EL (cell line): Measurements from ENCODE around the gene SELENON.
A peak's percentile ranks its signal among the peaks of the same experiment; 100 is the strongest.

ENCODE experiments used
- DNase-seq: peaks from one replicate; pipeline ENCODE4 v3.0.0-alpha.2; 2016

SELENON gene

DNA sequence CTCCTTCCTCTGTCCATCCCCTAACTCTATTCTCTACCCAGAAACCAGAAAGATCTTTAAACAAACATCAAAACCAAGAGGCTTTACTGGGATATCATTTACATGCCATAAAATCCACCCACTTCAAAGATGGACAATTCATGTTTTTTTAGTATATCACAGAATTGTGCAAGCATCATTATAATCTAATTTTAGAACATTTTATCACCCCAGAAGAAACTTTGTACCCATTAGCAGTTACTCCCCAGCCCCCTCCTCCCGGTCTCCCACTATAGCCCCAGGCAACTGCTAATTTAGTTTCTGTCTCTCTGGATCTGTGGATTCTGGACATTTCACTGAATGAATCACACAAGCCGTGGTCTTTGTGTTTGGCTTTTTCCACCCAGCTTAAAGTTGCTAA is 4.8 kb upstream of the SELENON start:
- peak; percentile 35 for DNase-seq

- no peak for DNase-seq
Observed at GRCh38 chr1:25795946-25796810, 3.8 kb upstream of the SELENON start.

GRCh38 chr1:25796811-25797458 is 3.1 kb upstream of the SELENON start:
- peak; percentile 78 for DNase-seq

DNA sequence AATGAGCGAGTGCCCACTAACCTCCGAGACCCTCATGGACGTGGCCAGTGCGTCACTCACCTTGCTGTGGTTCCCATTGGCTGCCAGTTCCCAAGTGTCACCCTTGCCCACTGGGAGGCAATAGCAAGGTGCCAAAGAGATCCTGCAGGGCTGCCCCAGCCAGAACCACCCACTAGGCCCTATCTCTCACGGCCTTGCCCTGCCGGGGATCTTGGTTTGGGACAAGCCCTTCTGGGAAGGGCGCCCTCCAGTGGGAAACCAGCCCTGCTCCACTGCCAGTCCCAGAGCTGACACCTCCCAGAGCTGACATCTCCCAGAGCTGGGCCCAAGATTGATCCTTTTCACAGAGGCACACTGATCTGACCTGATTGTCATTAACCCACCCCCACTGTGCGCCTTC is 2.1 kb upstream of the SELENON start:
- DNase-seq, result peak; percentile 42

DNA sequence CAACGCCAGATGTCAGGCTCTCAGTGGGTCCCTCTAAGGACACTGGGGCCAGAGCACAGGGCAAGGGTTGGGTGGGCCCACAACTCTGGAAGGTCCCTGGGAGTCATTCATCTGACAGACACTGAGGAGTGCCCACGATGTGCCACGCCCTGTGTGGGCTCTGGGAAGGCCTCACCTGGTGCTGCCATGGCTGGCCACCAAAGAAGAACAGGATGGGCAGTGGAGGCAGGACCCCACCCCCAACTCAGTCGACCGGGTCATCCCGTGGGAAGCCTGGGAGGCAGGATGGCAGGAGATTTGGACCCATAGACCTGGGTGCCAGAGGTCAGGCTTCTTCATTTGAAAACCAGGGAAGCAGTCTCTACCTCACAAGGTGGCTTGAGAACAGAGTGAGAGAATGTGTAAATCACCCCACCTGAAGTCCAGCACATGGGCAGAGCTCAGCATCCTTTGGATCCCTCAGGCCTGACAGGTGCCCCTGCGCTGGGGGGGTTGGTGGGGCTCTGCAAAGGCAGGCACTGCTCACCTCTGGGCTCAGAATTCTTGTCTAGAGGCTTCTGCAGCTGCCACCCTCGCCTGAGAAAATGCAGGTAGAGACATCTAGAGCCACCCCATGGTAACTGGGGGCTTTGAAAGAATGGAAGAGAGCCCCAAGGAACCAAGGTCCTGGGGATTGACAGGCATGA is 1.2 kb upstream of the SELENON start:
- DNase-seq, result no peak

DNA sequence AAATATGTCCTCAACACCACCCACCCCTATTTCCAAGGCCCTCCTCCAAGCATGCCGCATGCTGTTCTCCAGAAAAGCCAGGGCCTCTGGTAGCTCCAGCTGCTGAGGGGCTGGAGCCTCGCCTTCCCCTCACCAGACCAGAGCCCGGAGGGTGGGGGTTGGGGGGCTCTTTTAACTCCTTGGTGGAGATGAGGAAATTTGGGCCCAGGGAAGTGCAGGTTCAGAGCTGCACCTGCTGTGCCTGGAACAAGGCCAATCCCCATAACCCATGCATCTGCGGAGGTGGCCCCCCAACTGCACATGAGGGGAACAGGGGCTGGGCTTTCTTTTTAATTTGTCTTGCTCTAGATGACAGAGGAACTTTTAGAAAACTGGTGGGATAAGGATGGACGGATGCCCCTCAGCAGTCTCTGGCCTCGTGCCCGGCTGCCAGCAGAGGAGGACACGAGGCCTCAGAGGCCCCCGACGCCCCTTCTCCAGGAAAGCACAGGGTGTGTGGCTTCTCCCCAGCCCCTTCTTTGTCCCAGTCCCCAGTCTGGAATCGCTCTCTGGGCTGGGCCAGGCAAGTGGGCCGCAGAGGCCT is 550 bp upstream of the SELENON start:
- no peak for DNase-seq

GRCh38 chr1:25800703-25801377 is 847 bp downstream of the SELENON start:
- DNase-seq, result peak; percentile 13

DNA sequence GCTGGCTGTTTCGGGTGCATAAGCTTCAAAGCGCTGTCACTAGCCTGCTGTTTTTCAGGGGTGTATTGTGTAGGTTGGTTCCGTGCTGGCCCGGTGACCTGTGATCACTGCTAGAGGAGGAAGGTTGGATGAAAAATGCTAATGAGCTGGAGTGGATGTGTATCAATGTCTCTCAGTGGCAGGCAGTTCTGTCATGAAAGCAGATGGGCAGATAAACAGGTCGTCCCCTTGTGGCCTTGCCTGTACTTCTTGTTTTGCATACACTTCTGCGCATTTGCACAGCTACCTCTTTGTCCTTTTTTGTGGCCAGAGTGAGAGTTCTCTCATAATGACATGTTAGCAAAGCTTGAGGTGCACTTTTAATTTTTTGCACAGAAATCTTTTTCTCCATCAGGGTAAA is 2.9 kb downstream of the SELENON start:
- no peak for DNase-seq

DNA sequence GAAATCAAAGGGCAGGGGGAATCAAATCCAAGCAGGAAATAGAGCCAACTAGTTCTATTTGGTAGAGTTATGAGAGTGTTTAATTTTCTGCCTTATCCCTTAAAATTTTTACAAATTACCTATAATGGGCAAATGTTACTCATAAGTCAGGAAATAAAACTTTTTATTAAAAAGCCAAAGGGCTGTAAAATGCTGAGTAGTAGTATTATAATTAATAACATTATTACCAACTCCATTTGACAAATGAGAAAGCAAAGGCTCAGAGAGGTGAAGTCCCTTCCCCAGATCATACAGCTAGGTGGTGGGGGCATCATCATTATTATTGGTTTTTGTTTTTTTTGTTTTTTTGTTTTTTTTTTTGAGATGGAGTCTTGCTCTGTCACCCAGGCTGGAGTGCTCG is 3.4 kb downstream of the SELENON start:
- DNase-seq, result no peak

GRCh38 chr1:25804244-25804963 is 4.4 kb downstream of the SELENON start:
- DNase-seq, result no peak

- no peak for DNase-seq
Observed at GRCh38 chr1:25804964-25805862, 5.2 kb downstream of the SELENON start.

DNA sequence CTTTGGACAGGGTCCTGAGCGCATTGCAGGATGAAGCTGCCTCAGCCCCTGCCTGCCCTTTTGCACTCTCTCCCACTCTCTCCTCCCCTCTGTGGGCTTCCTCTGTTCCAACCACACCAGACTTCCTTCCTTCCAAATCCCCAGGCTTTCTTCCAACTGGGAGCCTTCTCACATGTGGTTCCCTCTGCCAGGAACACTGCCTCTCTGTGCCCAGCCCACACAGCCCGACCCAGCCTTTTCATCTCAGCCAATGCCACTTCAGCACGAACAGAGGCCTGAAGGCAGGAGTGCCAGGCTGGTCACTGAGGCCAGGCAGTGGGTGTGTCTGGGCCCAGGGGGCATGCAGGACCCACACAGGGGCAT is 5.9 kb downstream of the SELENON start:
- DNase-seq, result peak; percentile 40

DNA sequence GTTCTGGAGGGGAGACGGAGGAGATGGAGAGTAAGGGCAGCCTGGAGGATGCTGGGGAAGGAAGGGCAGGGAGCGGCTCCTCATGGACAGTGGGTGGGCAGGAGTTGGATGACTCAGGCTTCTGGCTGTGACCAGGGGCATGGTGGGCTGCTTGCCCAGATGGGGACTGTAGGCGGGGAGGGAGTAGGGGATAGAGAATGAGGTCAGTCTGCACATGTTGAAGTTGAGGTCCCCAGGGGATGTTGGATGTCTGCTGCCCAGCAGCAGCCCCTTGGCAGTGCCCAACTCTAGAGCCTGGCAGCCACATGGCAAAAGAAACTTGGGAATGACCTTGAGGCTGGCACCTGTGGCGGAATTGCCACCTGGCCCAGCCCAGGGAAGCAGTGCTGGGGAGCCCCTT is 6.4 kb downstream of the SELENON start:
- peak; percentile 61 for DNase-seq

GRCh38 chr1:25807480-25808390 is 7.7 kb downstream of the SELENON start:
- no peak for DNase-seq

GRCh38 chr1:25808481-25809244 is 8.7 kb downstream of the SELENON start:
- no peak for DNase-seq

- DNase-seq, result no peak
Observed at GRCh38 chr1:25809283-25809926, 9.4 kb downstream of the SELENON start.

DNA sequence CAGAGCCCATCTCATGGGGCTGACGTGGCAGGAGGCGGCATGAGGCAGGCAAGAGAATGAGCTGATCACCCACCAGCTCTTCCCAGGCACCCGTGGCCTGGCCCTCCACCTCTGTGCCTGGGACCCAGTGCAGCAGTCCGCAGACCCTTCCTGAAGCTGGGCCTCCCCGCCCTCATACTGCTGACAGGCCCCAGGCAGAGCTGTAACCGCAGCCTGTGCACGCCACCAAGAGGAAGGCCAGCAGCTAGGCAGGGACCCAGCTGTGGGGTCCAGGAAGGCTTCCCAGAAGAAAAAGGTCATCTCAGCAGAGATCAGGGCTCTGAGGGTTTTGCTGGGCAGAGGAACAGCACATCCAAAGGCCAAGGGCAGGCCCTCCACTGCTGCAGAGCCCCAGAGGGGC is 9.9 kb downstream of the SELENON start:
- DNase-seq, result no peak
